MG63 (cell line): ENCODE results near the gene CIPC. TPM values are rescaled to one million over a fixed set of nuclear protein-coding genes. Genes with fewer than 3 reads are reported as not detected.

ENCODE experiments used
- DNase-seq: peaks from one replicate; pipeline ENCODE4 v3.0.0-alpha.2; 2020
- H3K27me3 ChIP-seq: fragments of 250-450 bp; sonication (Bioruptor Pico); 2 replicates; pipeline ENCODE4 v1.5.1; 2020; ENCODE audit warnings: mild to moderate bottlenecking, moderate library complexity
- H3K36me3 ChIP-seq: fragments of 250-450 bp; sonication (Bioruptor Pico); 2 replicates; pipeline ENCODE4 v1.5.1; 2020; ENCODE audit warnings: mild to moderate bottlenecking, moderate library complexity
- H3K4me3 ChIP-seq: fragments of 250-450 bp; sonication (Bioruptor Pico); 2 replicates; pipeline ENCODE4 v1.5.1; 2020; ENCODE audit warnings: mild to moderate bottlenecking, moderate library complexity
- H3K9me3 ChIP-seq: fragments of 250-450 bp; sonication (Bioruptor Pico); 2 replicates; pipeline ENCODE4 v1.5.1; 2020; ENCODE audit warnings: mild to moderate bottlenecking, moderate library complexity
- total RNA-seq: library from RNA; depleted of rRNA; stranded (reverse); fragments of >200 nt; shearing (Covaris generic); gene quantifications from 2 replicates; pipeline ENCODE4 v1.2.3, GENCODE V29; 2014; ENCODE audit warnings: low replicate concordance; rRNA removed

The CIPC gene
- total RNA-seq, 1 experiment from 2014 or later, result 17.1 TPM

DNA sequence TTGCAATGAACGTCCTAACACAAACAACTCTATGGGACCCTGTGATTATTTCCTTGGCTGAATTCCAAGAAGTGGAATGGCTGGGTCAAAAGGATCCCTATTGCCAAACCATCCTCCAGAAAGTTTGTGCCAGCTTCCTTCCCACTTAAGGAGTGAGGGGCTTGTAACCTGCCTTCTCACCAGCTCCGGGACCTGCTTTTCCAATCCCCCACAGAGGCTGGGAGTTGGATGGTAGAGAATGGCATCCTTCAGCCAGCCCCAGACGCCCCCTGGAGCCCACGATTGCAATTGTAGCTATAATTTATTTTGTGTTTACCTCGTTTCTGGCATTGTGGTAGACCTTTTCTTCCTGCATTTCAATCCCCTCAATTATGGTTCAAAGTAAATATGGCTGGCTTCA lies 53.2 kb downstream of the CIPC start:
- peaks cover under 1% of the 10 kb centered on the region; the same call in 1 of the 2 replicates for H3K27me3 ChIP-seq
- no peaks in the 10 kb centered on the region for H3K9me3 ChIP-seq
- no peaks in the 10 kb centered on the region for H3K36me3 ChIP-seq
- no peak for DNase-seq
- H3K4me3 ChIP-seq, result no peak overlapping the region

DNA sequence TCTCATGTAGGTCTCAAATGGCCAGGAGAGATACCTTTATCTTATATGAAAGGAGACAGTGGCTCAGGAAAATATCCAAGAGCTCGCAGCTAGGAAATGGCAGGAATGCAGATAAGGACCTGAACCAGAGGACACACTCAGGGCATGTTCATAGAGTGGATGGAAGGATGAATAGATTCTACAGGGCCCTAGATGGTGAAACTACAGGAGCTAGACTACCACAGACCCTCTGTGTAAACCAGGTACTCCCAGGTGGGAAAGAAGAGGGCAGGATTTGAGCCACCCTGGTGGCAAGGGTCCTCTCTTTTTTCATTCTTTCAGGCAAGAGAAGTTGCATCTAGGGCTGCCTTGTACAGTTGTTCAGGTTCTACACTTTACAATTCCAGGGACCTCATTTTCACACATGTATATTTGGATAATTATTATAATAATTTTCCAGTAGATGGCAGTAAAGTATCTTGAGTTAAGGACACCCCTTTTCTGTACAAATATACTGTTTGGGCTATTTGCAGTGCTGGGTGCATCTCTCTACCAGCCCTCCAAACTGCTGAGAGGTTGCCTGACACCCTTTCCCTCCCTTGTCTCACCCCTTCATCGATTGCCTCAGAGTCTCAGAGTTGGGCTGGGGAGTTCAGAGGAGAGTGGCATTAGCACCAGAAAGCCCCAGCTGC lies 54.0 kb downstream of the CIPC start:
- no peaks in the 10 kb centered on the region for H3K27me3 ChIP-seq
- DNase-seq, result no peak
- no peaks in the 10 kb centered on the region for H3K36me3 ChIP-seq
- H3K9me3 ChIP-seq, result no peaks in the 10 kb centered on the region
- H3K4me3 ChIP-seq, result no peak overlapping the region

DNA sequence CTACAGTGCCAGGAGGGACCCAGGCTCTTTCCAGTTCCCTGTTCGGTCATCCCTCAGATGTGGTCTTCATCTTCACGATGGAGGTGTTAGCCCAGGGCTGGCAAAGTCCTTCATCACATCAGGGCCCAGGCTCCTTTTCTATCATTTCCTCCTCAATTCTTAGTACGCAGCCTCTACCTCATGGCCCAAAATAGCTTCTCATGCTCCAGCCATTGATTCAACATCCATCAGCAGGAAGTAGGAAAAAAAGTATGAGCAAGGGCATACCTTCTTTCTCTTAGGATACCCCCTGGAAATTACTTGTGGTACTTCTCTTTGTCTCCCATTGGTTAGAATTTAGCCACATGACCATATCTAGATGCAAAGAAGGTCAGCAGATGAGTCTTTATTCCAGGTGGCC lies 55.7 kb downstream of the CIPC start:
- no peak overlapping the region for H3K4me3 ChIP-seq
- no peak for DNase-seq
- H3K27me3 ChIP-seq, result no peaks in the 10 kb centered on the region
- H3K36me3 ChIP-seq, result no peaks in the 10 kb centered on the region
- no peaks in the 10 kb centered on the region for H3K9me3 ChIP-seq

DNA sequence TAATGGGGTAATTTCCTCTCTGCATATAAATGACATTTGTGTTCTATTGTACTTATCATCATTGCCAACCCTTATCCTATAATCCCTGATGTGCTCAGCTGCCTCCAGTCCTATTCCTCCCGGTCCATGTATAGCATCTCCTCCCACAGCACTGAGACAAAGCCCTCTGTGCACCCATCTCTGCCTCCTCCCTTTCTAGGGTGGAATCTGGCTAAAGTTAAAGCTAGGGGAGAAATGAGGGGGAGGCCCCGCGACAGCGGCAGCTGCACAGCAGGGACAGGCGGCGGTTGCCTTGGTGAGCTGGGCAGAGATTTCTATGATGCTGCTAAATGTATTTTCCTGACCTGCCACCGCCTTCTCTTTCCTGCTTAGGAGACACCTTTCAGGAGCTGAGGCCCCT lies 56.4 kb downstream of the CIPC start:
- Histone ChIP-seq H3K27me3 (no peaks in the 10 kb centered on the region), H3K9me3 (no peaks in the 10 kb centered on the region), H3K36me3 (no peaks in the 10 kb centered on the region), H3K4me3 (no peak overlapping the region)
- DNase-seq, result no peak

DNA sequence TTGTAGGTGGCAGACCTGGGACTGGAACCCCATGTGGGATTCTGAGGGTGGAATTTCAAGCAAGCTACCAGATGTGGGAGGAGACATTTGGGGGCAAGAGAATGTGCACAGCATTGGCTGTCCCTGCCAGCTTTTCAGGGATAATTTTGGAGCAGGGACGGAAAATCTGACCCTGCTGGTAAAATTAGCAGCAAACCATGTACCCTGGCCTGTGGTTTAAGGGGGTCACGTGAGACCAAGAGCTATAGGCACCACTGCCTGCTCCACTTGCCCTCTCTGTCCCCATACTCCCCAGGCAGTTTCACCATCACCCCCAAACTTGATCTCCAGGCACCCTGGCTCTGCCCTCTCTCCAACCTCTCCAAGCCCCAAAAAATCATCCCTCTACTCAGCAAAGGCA lies 57.0 kb downstream of the CIPC start:
- Histone ChIP-seq H3K9me3 (no peaks in the 10 kb centered on the region), H3K27me3 (no peaks in the 10 kb centered on the region), H3K36me3 (no peaks in the 10 kb centered on the region), H3K4me3 (no peak overlapping the region)
- no peak for DNase-seq

DNA sequence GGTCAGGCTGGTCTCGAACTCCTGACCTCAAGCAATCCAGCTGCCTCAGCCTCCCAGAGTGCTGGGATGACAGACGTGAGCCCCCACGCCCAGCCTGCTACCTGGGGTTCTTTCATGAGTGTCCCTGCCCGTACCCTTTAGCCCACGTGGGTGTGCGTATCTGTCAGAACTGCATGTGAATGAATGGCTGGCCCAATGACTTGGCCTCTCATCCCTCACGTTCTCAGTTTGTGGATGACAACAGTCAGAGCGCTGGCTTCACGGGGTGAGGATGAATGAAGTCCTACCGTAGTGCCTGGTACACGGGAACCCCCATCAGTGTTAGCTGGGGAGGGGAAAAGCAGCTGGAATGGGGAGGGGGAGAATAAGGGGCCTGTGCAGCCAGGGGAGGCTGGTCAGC lies 59.7 kb downstream of the CIPC start:
- no peak overlapping the region for H3K4me3 ChIP-seq
- no peaks in the 10 kb centered on the region for H3K9me3 ChIP-seq
- DNase-seq, result no peak
- H3K36me3 ChIP-seq, result no peaks in the 10 kb centered on the region
- no peaks in the 10 kb centered on the region for H3K27me3 ChIP-seq

DNA sequence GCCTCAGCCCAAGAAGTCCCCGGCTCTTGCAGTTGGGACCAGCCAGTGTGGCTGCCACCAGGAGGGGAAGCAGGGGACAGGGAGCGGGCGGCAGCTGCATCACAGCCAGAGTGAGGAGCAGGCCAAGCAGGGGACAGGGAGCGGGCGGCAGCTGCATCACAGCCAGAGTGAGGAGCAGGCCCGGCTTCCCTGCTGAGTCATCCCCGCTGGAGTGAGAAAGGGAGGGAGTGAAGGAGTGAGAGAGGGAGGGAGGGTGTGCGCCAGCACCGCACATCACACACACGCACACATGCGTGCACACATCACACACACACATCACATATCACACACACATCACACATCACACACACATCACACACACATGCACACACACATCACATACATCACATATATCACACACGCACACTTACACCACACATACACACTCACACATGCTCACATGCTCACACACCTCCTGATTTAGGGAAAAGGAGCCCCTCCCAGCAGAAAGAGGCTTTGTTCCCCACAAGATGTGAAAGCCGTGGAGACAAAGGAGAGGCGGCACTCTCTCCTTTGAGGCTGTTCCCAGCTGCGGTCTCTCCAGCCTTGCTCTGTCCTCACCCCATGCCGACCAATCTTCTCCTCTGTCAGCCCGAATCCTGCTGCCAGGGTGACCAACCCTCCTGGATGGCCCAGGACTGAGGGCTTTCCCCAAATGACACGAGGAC lies 60.3 kb downstream of the CIPC start:
- H3K4me3 ChIP-seq, result no peak overlapping the region

DNA sequence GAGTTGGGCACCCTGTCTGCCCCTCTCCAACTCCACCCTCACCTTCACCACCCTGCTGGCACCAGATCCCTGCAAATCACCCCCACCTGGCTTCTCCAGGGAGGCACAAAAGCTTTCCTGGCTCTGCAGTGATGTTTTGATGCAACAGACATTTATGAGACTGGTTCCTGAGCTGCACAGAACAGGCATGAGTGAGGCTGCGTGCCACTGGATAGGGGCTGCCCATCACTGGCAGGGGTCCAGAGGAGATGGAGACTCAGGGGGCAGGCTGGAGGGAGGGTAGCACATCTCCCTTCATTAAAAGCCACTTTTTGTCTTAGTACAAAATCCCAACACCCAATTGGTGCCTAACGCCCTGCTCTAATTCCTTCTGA lies 60.8 kb downstream of the CIPC start:
- no peak for DNase-seq
- no peaks in the 10 kb centered on the region for H3K27me3 ChIP-seq
- H3K4me3 ChIP-seq, result no peak overlapping the region
- no peaks in the 10 kb centered on the region for H3K9me3 ChIP-seq
- H3K36me3 ChIP-seq, result no peaks in the 10 kb centered on the region

More for the DNA sequence above, 60.3 kb downstream of the CIPC start:
- H3K27me3 ChIP-seq, result no peaks in the 10 kb centered on the region
- H3K9me3 ChIP-seq, result no peaks in the 10 kb centered on the region
- H3K36me3 ChIP-seq, result no peaks in the 10 kb centered on the region
- DNase-seq, result peak; percentile 63

DNA sequence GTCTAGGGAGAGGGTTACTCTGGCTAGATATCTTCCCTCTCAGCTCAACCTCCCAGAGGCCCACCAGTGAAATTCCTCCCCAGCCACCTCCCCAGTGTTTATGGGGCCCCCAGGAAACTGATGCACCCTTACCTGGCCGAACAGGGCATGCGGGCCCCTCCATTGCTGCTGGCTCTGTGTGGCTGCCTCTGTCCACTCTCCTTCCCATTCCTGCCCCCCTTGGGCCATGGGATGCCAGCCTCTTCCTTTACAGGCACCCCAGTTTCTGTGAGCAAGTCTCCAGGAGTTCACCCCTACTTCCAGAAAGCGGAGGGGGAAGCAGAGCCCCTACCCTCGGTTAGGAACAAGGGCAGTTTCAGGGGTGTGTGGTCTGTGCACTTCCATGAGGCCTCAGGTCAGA lies 63.0 kb downstream of the CIPC start:
- Histone ChIP-seq H3K36me3 (no peaks in the 10 kb centered on the region), H3K4me3 (no peak overlapping the region), H3K9me3 (no peaks in the 10 kb centered on the region), H3K27me3 (no peaks in the 10 kb centered on the region)
- DNase-seq, result no peak

Other genes with a start within 250 kb of the CIPC start
- gene IRF2BPL, start 69.5 kb upstream of the CIPC start, total RNA-seq, result 18.1 and 34.9 TPM in 2 replicates
- not detected in 2 replicates for gene ZDHHC22, start 43.5 kb downstream of the CIPC start, total RNA-seq
- gene TMEM63C, start 83.5 kb downstream of the CIPC start, total RNA-seq, result not detected in 2 replicates
- not detected in 2 replicates for gene NGB, start 172.9 kb downstream of the CIPC start, total RNA-seq
- gene POMT2, start 222.6 kb downstream of the CIPC start, total RNA-seq, result 11.5 and 43.4 TPM in 2 replicates
- gene GSTZ1, start 222.8 kb downstream of the CIPC start, total RNA-seq, result 27.4 and 33.2 TPM in 2 replicates